Memory B cell (primary cell): Measurements from ENCODE around the gene RNF43.

ENCODE experiments used
- ATAC-seq: fragments of 150-1000 bp; cut with Tn5 transposase; 2 replicates; pipeline ENCODE4 v1.10.0; 2021; ENCODE audit warnings: low read depth, mild to moderate bottlenecking, moderate library complexity
- DNase-seq, 2 donors: peaks; one replicate each; pipeline ENCODE4 v3.0.0; 2022; ENCODE audit warnings: low spot score in 2 of 2
- H3K27ac Mint-ChIP-seq: one replicate; pipeline ENCODE4 v1.8.0; 2022; ENCODE audit warnings: mild to moderate bottlenecking, moderate library complexity, mixed read lengths
- H3K27me3 Mint-ChIP-seq: one replicate; pipeline ENCODE4 v1.8.0; 2022; ENCODE audit warnings: mixed read lengths
- H3K36me3 Mint-ChIP-seq: one replicate; pipeline ENCODE4 v1.8.0; 2022; ENCODE audit warnings: mild to moderate bottlenecking, mixed read lengths
- H3K4me1 Mint-ChIP-seq: one replicate; pipeline ENCODE4 v1.8.0; 2022; ENCODE audit warnings: mixed read lengths
- H3K4me3 Mint-ChIP-seq: one replicate; pipeline ENCODE4 v1.8.0; 2022; ENCODE audit warnings: mild to moderate bottlenecking, moderate library complexity, mixed read lengths
- H3K9me3 Mint-ChIP-seq: one replicate; pipeline ENCODE4 v1.8.0; 2022; ENCODE audit warnings: mixed read lengths

The RNF43 gene

GRCh38 chr17:58371300-58371950 is 45.9 kb downstream of the RNF43 start:
- ATAC-seq (no peak), DNase-seq (no peak)
- Mint-ChIP-seq H3K9me3 (no peaks in the 10 kb centered on the region), H3K4me1 (peaks cover 12% of the 10 kb centered on the region), H3K4me3 (no peak overlapping the region), H3K27me3 (no peaks in the 10 kb centered on the region), H3K27ac (no peak overlapping the region), H3K36me3 (no peaks in the 10 kb centered on the region)

- no peaks in the 10 kb centered on the region for H3K9me3 Mint-ChIP-seq
- no peaks in the 10 kb centered on the region for H3K27me3 Mint-ChIP-seq
- no peaks in the 10 kb centered on the region for H3K36me3 Mint-ChIP-seq
- H3K4me1 Mint-ChIP-seq: peaks cover 12% of the 10 kb centered on the region
- no peak overlapping the region for H3K27ac Mint-ChIP-seq
- DNase-seq (no peak), ATAC-seq (no peak)
- peak overlapping the region; percentile 21 for H3K4me3 Mint-ChIP-seq
These were observed 46.6 kb downstream of the RNF43 start for GRCh38 chr17:58370716-58371115.

- Mint-ChIP-seq H3K36me3 (no peaks in the 10 kb centered on the region), H3K27me3 (no peaks in the 10 kb centered on the region), H3K4me1 (peaks cover 12% of the 10 kb centered on the region), H3K9me3 (no peaks in the 10 kb centered on the region), H3K27ac (no peak overlapping the region), H3K4me3 (peak overlapping the region; percentile 21)
- no peak for ATAC-seq
- DNase-seq: no peak
These were observed 47.0 kb downstream of the RNF43 start for GRCh38 chr17:58370309-58370708.

- Mint-ChIP-seq H3K36me3 (no peaks in the 10 kb centered on the region), H3K9me3 (no peaks in the 10 kb centered on the region), H3K4me3 (no peak overlapping the region), H3K27me3 (no peaks in the 10 kb centered on the region), H3K27ac (peak overlapping the region; percentile 51), H3K4me1 (peaks cover 12% of the 10 kb centered on the region)
- DNase-seq: no peak
- peak; percentile 37 for ATAC-seq
These were observed 47.9 kb downstream of the RNF43 start for GRCh38 chr17:58369214-58370031.

GRCh38 chr17:58368860-58369213 is 48.5 kb downstream of the RNF43 start:
- no peaks in the 10 kb centered on the region for H3K9me3 Mint-ChIP-seq
- ATAC-seq (peak; percentile 66), DNase-seq (no peak)
- H3K36me3 Mint-ChIP-seq: no peaks in the 10 kb centered on the region
- no peak overlapping the region for H3K4me3 Mint-ChIP-seq
- no peak overlapping the region for H3K27ac Mint-ChIP-seq
- H3K27me3 Mint-ChIP-seq: no peaks in the 10 kb centered on the region
- peaks cover 14% of the 10 kb centered on the region for H3K4me1 Mint-ChIP-seq
